Liver (tissue), 9 donors: ENCODE measurements around the gene NRDC. TPM values are rescaled to one million over a fixed set of nuclear protein-coding genes. Genes with fewer than 3 reads are reported as not detected.

ENCODE experiments used
- DNase-seq: peaks from one replicate; pipeline ENCODE4 v3.0.0-alpha.2; 2017; ENCODE audit warnings: low spot score
- H3K27ac ChIP-seq, 2 donors: one replicate each; pipeline ENCODE4 v1.7.0; 2013; ENCODE audit warnings: inconsistent platforms in 2 of 2, low read length in 2 of 2, control low read depth in 1 of 2, low read depth in 1 of 2, mild to moderate bottlenecking in 1 of 2
- H3K27me3 ChIP-seq, 4 donors: one replicate each; pipeline versions ENCODE4 v1.6.1 to v1.7.0; 2013; ENCODE audit warnings: low read length in 3 of 4, inconsistent platforms in 1 of 4, mild to moderate bottlenecking in 1 of 4, moderate library complexity in 1 of 4; ENCODE audit not compliant: control insufficient read depth in 4 of 4, insufficient read depth in 4 of 4
- H3K36me3 ChIP-seq, 4 donors: one replicate each; pipeline versions ENCODE4 v1.6.1 to v1.7.0; 2013; ENCODE audit warnings: low read length in 3 of 4, mild to moderate bottlenecking in 3 of 4, low read depth in 1 of 4, moderate library complexity in 1 of 4; ENCODE audit not compliant: control insufficient read depth in 4 of 4, insufficient read depth in 3 of 4
- H3K4me1 ChIP-seq, 4 donors: one replicate each; pipeline versions ENCODE4 v1.6.1 to v1.7.0; 2013; ENCODE audit warnings: low read length in 3 of 4, mild to moderate bottlenecking in 3 of 4, moderate library complexity in 1 of 4; ENCODE audit not compliant: control insufficient read depth in 4 of 4, insufficient read depth in 4 of 4
- H3K4me3 ChIP-seq, 3 donors: one replicate each; pipeline versions ENCODE4 v1.6.1 to v1.7.0; 2013; ENCODE audit warnings: low read length in 3 of 3, control low read depth in 1 of 3, low read depth in 1 of 3, mild to moderate bottlenecking in 1 of 3
- H3K9ac ChIP-seq, 2 donors: one replicate each; pipeline ENCODE4 v1.7.0; 2013; ENCODE audit warnings: low read length in 2 of 2, mild to moderate bottlenecking in 2 of 2, moderate library complexity in 2 of 2, control low read depth in 1 of 2, low read depth in 1 of 2
- H3K9me3 ChIP-seq, 4 donors: one replicate each; pipeline versions ENCODE4 v1.6.1 to v1.7.0; 2013; ENCODE audit warnings: low read length in 3 of 4; ENCODE audit not compliant: control insufficient read depth in 4 of 4
- ATF3 ChIP-seq: IDR thresholded peaks from 2 replicates; pipeline ENCODE4 v1.6.1; 2016; ENCODE audit warnings: antibody characterized with exemption
- CTCF ChIP-seq: fragments of 150-350 bp; IDR thresholded peaks from 2 replicates; pipeline ENCODE4 v1.5.1; 2017; ENCODE audit warnings: improper control_type of control experiment, low read depth, low read length; ENCODE audit not compliant: missing input control
- EGR1 ChIP-seq, 2 donors: IDR thresholded peaks; 2 replicates each; pipeline ENCODE4 v1.6.1; 2016 to 2018; ENCODE audit warnings: antibody characterized with exemption in 2 of 2, low read depth in 2 of 2
- FOXA1 ChIP-seq: IDR thresholded peaks from 2 replicates; pipeline ENCODE4 v1.6.1; 2016; ENCODE audit warnings: antibody characterized with exemption
- FOXA2 ChIP-seq: IDR thresholded peaks from 2 replicates; pipeline ENCODE4 v1.6.1; 2016; ENCODE audit warnings: antibody characterized with exemption
- GABPA ChIP-seq, 2 donors: IDR thresholded peaks in 1 of 2; conservative IDR thresholded peaks in 1 of 2; 2 replicates each; pipeline ENCODE4 v1.6.1; 2016; ENCODE audit warnings: antibody characterized with exemption in 2 of 2, mild to moderate bottlenecking in 1 of 2, moderate library complexity in 1 of 2
- HNF4A ChIP-seq, 2 donors: conservative IDR thresholded peaks; 2 replicates each; pipeline ENCODE4 v1.6.1; 2016; ENCODE audit warnings: antibody characterized with exemption in 2 of 2, mild to moderate bottlenecking in 2 of 2
- HNF4G ChIP-seq: IDR thresholded peaks from 2 replicates; pipeline ENCODE4 v1.6.1; 2016; ENCODE audit warnings: antibody characterized with exemption
- JUND ChIP-seq, 2 donors: IDR thresholded peaks; 2 replicates each; pipeline ENCODE4 v1.6.1; 2016; ENCODE audit warnings: antibody characterized with exemption in 2 of 2
- NR2F2 ChIP-seq: IDR thresholded peaks from 2 replicates; pipeline ENCODE4 v1.6.1; 2016; ENCODE audit warnings: antibody characterized with exemption
- RAD21 ChIP-seq, 2 donors: IDR thresholded peaks; 2 replicates each; pipeline ENCODE4 v1.6.1; 2016; ENCODE audit warnings: antibody characterized with exemption in 2 of 2, mild to moderate bottlenecking in 2 of 2
- RXRA ChIP-seq, 2 donors: IDR thresholded peaks; 2 replicates each; pipeline ENCODE4 v1.6.1; 2017 to 2018; ENCODE audit warnings: antibody characterized with exemption in 2 of 2, mild to moderate bottlenecking in 1 of 2
- SP1 ChIP-seq: IDR thresholded peaks from 2 replicates; pipeline ENCODE4 v1.6.1; 2018; ENCODE audit warnings: antibody characterized with exemption, mild to moderate bottlenecking
- TAF1 ChIP-seq: conservative IDR thresholded peaks from 2 replicates; pipeline ENCODE4 v1.6.1; 2016; ENCODE audit warnings: antibody characterized with exemption, mild to moderate bottlenecking
- YY1 ChIP-seq: IDR thresholded peaks from 2 replicates; pipeline ENCODE4 v1.6.1; 2016; ENCODE audit warnings: antibody characterized with exemption, mild to moderate bottlenecking
- WGBS: extraction: QIAGEN DNeasy Blood & Tissue Kit; methylation state at CpG from one replicate; pipeline ENCODE4 v1.1.7; 2013; 5-methylcytosine and 5-hydroxymethylcytosine counted together
- polyA plus RNA-seq, 2 donors: library from polyadenylated mRNA; stranded (reverse) in 1 of 2; unstranded in 1 of 2; fragments of 200-250 nt in 1 of 2; fragments of >200 nt in 1 of 2; fragmentation: Nextera tagmentation in 1 of 2; extraction: Ambion mirVana in 1 of 2; gene quantifications; one replicate each; pipeline versions ENCODE4 v1.2.1 to v1.2.3, GENCODE V29; 2013 to 2015
- total RNA-seq, 2 donors: library from RNA; depleted of rRNA; stranded (reverse); fragments of >200 nt; gene quantifications; one replicate each; pipeline ENCODE4 v1.2.3, GENCODE V29; 2014
- TF ChIP-seq, protein P1 (sequence below): IDR thresholded peaks from 2 replicates; pipeline ENCODE4 v1.6.1; 2016; ENCODE audit warnings: antibody characterized with exemption
- TF ChIP-seq, protein P2 (sequence below): IDR thresholded peaks from 2 replicates; pipeline ENCODE4 v1.6.1; 2016; ENCODE audit warnings: antibody characterized with exemption, mild to moderate bottlenecking
- TF ChIP-seq, protein P3 (sequence below): IDR thresholded peaks from 2 replicates; pipeline ENCODE4 v1.6.1; 2016; ENCODE audit warnings: antibody characterized with exemption
- donor health status: healthy.
- donor health status: healthy.
- donor health status: healthy.
- donor health status: healthy.
- donor health status: healthy.

Gene NRDC
- total and polyA plus RNA-seq, 4 donors, result 42.8 to 88.7 (median 72.1) TPM

DNA sequence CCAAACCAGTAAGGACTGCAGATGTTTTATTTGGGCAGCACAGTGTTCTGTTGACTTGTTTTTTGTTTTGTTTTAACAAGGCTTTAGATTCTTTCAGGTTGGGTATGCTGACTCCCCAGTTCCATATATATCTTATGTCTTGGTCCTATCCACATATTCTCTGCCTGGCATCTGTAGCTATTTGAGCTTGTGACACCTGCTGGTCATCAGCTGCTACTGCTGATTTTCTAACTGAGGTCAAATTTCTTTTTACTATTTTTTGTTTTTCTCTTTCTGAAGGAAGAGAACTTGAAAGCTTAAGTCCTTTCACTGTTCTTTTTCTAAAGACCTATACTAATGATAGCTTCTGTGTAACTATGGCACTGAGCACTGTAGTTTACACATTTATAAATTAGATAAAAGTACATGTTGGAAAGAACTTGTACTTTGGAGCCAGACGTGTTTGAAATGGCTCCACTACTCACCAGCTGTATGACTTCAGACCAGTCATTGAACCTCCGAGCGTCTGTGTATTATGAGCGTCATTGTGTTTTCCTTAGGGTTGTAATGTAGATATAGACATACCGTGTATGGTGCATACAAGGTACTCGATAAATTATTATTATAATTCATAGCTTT, 109.4 kb downstream of the NRDC start:
- H3K9me3 ChIP-seq, result no peaks in the 10 kb centered on the region
- 34% methylated on average over 6 of the region's 6 CpGs for WGBS
- H3K36me3 ChIP-seq, result peaks cover 8 to 35% (median 23%) of the 10 kb centered on the region in 4 donors
- H3K9ac ChIP-seq, result no peak overlapping the region
- DNase-seq, result no peak
- H3K4me3 ChIP-seq, result no peak overlapping the region
- H3K4me1 ChIP-seq, result peaks cover 0 to 9% (median under 1%) of the 10 kb centered on the region in 4 donors
- peak; percentile 77 for TF ChIP-seq YY1
- peak; percentile 25 for TF ChIP-seq ATF3
- TF ChIP-seq NR2F2, result no peak
- peak; percentile 46 for TF ChIP-seq SP1
- TF ChIP-seq JUND (IDR thresholded peaks at IDR 0.05), result peak; percentile 21 to 23
- TF ChIP-seq HNF4G, result no peak
- peak; percentile 86 to 87 for TF ChIP-seq HNF4A (conservative IDR thresholded peaks at IDR 0.05)
- peak; percentile 62 to 63 for TF ChIP-seq RXRA (IDR thresholded peaks at IDR 0.05)
- TF ChIP-seq, protein P1, sequence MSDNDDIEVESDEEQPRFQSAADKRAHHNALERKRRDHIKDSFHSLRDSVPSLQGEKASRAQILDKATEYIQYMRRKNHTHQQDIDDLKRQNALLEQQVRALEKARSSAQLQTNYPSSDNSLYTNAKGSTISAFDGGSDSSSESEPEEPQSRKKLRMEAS, result no peak
- no peak for TF ChIP-seq FOXA1
- TF ChIP-seq CTCF, result peak; percentile 80
- TF ChIP-seq, protein P2, sequence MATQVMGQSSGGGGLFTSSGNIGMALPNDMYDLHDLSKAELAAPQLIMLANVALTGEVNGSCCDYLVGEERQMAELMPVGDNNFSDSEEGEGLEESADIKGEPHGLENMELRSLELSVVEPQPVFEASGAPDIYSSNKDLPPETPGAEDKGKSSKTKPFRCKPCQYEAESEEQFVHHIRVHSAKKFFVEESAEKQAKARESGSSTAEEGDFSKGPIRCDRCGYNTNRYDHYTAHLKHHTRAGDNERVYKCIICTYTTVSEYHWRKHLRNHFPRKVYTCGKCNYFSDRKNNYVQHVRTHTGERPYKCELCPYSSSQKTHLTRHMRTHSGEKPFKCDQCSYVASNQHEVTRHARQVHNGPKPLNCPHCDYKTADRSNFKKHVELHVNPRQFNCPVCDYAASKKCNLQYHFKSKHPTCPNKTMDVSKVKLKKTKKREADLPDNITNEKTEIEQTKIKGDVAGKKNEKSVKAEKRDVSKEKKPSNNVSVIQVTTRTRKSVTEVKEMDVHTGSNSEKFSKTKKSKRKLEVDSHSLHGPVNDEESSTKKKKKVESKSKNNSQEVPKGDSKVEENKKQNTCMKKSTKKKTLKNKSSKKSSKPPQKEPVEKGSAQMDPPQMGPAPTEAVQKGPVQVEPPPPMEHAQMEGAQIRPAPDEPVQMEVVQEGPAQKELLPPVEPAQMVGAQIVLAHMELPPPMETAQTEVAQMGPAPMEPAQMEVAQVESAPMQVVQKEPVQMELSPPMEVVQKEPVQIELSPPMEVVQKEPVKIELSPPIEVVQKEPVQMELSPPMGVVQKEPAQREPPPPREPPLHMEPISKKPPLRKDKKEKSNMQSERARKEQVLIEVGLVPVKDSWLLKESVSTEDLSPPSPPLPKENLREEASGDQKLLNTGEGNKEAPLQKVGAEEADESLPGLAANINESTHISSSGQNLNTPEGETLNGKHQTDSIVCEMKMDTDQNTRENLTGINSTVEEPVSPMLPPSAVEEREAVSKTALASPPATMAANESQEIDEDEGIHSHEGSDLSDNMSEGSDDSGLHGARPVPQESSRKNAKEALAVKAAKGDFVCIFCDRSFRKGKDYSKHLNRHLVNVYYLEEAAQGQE, result peak; percentile 29
- no peak for TF ChIP-seq EGR1 (IDR thresholded peaks at IDR 0.05; ENCODE audit: low read depth in 2 of 2)
- TF ChIP-seq RAD21 (IDR thresholded peaks at IDR 0.05), result peak; percentile 90 to 92
- TF ChIP-seq, protein P3, sequence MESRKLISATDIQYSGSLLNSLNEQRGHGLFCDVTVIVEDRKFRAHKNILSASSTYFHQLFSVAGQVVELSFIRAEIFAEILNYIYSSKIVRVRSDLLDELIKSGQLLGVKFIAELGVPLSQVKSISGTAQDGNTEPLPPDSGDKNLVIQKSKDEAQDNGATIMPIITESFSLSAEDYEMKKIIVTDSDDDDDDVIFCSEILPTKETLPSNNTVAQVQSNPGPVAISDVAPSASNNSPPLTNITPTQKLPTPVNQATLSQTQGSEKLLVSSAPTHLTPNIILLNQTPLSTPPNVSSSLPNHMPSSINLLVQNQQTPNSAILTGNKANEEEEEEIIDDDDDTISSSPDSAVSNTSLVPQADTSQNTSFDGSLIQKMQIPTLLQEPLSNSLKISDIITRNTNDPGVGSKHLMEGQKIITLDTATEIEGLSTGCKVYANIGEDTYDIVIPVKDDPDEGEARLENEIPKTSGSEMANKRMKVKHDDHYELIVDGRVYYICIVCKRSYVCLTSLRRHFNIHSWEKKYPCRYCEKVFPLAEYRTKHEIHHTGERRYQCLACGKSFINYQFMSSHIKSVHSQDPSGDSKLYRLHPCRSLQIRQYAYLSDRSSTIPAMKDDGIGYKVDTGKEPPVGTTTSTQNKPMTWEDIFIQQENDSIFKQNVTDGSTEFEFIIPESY, result no peak
- TF ChIP-seq TAF1, result no peak
- no peak for TF ChIP-seq FOXA2
- TF ChIP-seq GABPA (IDR thresholded peaks at IDR 0.05 in 1 of 2, conservative IDR thresholded peaks at IDR 0.05 in 1 of 2), result no peak
- no peaks in the 10 kb centered on the region for H3K27me3 ChIP-seq
- peak overlapping the region in 1 of 2 donors; percentile 15 for H3K27ac ChIP-seq
